Suprapubic skin (tissue), 4 donors: ENCODE measurements around the gene PIGB. TPM values are rescaled to one million over a fixed set of nuclear protein-coding genes. Genes with fewer than 3 reads are reported as not detected.
A peak's percentile ranks its signal among the peaks of the same experiment; 100 is the strongest.
"Not testable (repeated sequence)": the region's sequence is repeated elsewhere in the genome, so short reads cannot be mapped to it uniquely, and the experiment has no call there.

Experiments
- DNase-seq, 2 donors: peaks; one replicate each; pipeline ENCODE4 v3.0.0-alpha.2; 2019; ENCODE audit warnings: low spot score in 2 of 2
- H3K27ac ChIP-seq: fragments of 200-600 bp; sonication (generic); one replicate; pipeline ENCODE4 v1.5.1; 2019
- H3K27me3 ChIP-seq: fragments of 200-600 bp; sonication (generic); one replicate; pipeline ENCODE4 v1.5.1; 2019
- H3K36me3 ChIP-seq: fragments of 200-600 bp; sonication (generic); one replicate; pipeline ENCODE4 v1.5.1; 2019
- H3K4me1 ChIP-seq: fragments of 200-600 bp; sonication (generic); one replicate; pipeline ENCODE4 v1.5.1; 2019
- H3K4me3 ChIP-seq: fragments of 200-600 bp; sonication (generic); one replicate; pipeline ENCODE4 v1.5.1; 2019; ENCODE audit warnings: mild to moderate bottlenecking
- H3K9me3 ChIP-seq: fragments of 200-600 bp; sonication (generic); one replicate; pipeline ENCODE4 v1.5.1; 2019
- CTCF ChIP-seq, 2 donors: fragments of 200-600 bp in 1 of 2; fragments of 450-650 bp in 1 of 2; sonication (generic) in 1 of 2; IDR thresholded peaks; one replicate each; pipeline ENCODE4 v1.5.1; 2016 to 2019; ENCODE audit warnings: antibody characterized with exemption in 2 of 2, mild to moderate bottlenecking in 1 of 2, moderate library complexity in 1 of 2
- EP300 ChIP-seq: sonication (generic); formaldehyde crosslinking; IDR thresholded peaks from one replicate; pipeline ENCODE4 v1.6.1; 2017; ENCODE audit warnings: antibody characterized with exemption
- POLR2A ChIP-seq, 2 donors: fragments of 450-650 bp; IDR thresholded peaks; one replicate each; pipeline ENCODE4 v1.6.1; 2017; ENCODE audit warnings: antibody characterized with exemption in 2 of 2, mild to moderate bottlenecking in 2 of 2, moderate library complexity in 2 of 2
- POLR2AphosphoS5 ChIP-seq, 3 donors: sonication (generic); formaldehyde crosslinking; IDR thresholded peaks; one replicate each; pipeline ENCODE4 v1.6.1; 2017; ENCODE audit warnings: antibody characterized with exemption in 3 of 3
- whole genome bisulfite sequencing: methylation state at CpG from one replicate; pipeline ENCODE4 v1.1.5; 2018; 5-methylcytosine and 5-hydroxymethylcytosine counted together
- total RNA-seq, 4 donors: library from RNA; depleted of rRNA; stranded (reverse); fragments of >200 nt; gene quantifications; one replicate each; pipeline ENCODE4 v1.1.0, GENCODE V29; 2016

The PIGB gene
- total RNA-seq, 4 donors from 2014 or later = 6.7 to 13.2 (median 9.9) TPM

DNA sequence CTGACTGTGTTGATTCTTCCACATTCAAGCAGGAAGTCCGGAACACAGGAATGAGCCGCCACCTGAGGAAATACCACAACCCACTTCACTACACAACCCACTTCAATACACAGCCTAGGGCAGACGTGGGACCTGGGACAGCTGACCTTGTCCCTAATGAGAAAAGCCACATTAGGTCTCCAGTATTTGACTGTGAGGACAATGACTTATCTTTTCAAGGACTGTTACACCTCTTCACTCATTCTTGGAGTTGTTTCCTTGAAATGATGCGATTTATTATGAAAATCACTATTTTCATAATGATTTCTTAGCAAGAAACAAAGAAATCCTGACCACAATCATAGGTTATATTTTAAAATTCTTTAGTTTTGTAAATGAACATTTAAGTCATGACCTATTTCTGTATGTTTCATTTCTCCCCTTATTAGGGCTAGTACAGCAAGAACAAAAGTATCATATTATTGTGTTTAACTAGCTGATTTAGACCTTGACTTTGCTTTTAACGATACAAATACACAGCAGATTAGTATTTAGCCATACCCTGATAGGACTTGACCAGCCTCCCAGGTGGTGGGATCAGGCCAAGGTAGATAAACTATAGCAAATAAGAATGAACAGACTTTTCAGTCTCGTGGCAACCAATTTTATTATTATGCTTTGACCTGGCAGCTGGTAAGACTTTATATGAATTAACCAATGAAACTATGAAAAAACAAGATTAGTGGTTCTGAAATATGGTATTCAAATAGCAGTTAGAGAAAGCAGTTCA is 35.5 kb upstream of the PIGB start:
- Histone ChIP-seq H3K4me1 (peaks cover 15% of the 10 kb centered on the region), H3K36me3 (no peaks in the 10 kb centered on the region), H3K27me3 (no peaks in the 10 kb centered on the region), H3K9me3 (no peaks in the 10 kb centered on the region), H3K27ac (no peak overlapping the region), H3K4me3 (no peak overlapping the region)
- no peak for TF ChIP-seq CTCF (IDR thresholded peaks at IDR 0.05)
- TF ChIP-seq EP300 = no peak
- no peak for TF ChIP-seq POLR2AphosphoS5 (IDR thresholded peaks at IDR 0.05)
- TF ChIP-seq POLR2A (IDR thresholded peaks at IDR 0.05) = no peak
- no peak for DNase-seq
- 85% methylated on average over 6 of the region's 6 CpGs for WGBS

GRCh38 chr15:55284426-55284825 is 34.6 kb upstream of the PIGB start:
- H3K4me3 ChIP-seq = no peak overlapping the region
- H3K36me3 ChIP-seq = no peaks in the 10 kb centered on the region
- no peaks in the 10 kb centered on the region for H3K27me3 ChIP-seq
- H3K27ac ChIP-seq = no peak overlapping the region
- H3K9me3 ChIP-seq = no peaks in the 10 kb centered on the region
- no peak for DNase-seq
- WGBS = 81% methylated on average over 1 of the region's 1 CpG
- peaks cover 22% of the 10 kb centered on the region for H3K4me1 ChIP-seq
- no peak for TF ChIP-seq EP300
- TF ChIP-seq POLR2AphosphoS5 (IDR thresholded peaks at IDR 0.05) = no peak
- TF ChIP-seq CTCF (IDR thresholded peaks at IDR 0.05) = no peak
- TF ChIP-seq POLR2A (IDR thresholded peaks at IDR 0.05) = no peak

GRCh38 chr15:55286442-55287189 is 32.4 kb upstream of the PIGB start:
- WGBS = 98% methylated on average over 10 of the region's 10 CpGs
- H3K27ac ChIP-seq = not testable (repeated sequence)

DNA sequence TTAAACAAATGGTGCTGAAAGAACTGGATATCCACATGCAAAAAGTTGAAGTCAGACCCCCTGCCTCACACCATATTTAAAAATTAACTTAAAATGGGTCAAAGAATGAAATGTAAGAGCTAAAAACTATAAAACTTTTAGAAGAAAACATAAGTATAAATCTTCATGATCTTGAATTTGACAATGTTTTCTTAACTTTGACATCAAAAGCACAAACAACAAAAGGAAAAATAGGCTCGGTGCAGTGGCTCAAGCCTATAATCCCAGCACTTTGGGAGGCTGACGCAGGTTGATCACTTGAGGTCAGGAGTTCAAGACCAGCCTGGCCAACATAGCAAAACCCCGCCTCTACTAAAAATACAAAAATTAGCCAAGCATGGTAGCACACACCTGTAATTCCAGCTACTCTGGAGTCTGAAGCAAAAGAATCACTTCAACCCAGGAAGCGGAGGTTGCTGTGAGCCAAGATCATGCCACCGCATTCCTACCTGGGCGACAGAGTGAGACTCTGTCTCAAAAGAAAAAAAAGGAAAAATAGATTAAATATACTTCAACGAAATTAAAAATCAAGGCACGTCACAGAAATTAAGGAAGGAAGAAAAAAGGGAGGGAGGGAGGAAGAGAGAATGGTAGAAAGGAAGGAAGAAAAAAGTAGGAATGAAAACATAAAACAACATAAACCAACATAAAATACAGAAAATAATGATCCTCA is 30.9 kb upstream of the PIGB start:
- H3K4me1 ChIP-seq = peaks cover 18% of the 10 kb centered on the region
- WGBS = 86% methylated on average over 8 of the region's 8 CpGs
- no peak for DNase-seq
- no peaks in the 10 kb centered on the region for H3K36me3 ChIP-seq
- peak overlapping the region; percentile 77 for H3K4me3 ChIP-seq
- TF ChIP-seq CTCF (IDR thresholded peaks at IDR 0.05) (no peak), POLR2A (IDR thresholded peaks at IDR 0.05) (no peak), POLR2AphosphoS5 (IDR thresholded peaks at IDR 0.05) (no peak), EP300 (no peak)
- H3K27me3 ChIP-seq = no peaks in the 10 kb centered on the region
- H3K27ac ChIP-seq = no peak overlapping the region
- H3K9me3 ChIP-seq = no peaks in the 10 kb centered on the region

More at GRCh38 chr15:55286442-55287189, 32.4 kb upstream of the PIGB start:
- DNase-seq, H3K27me3 ChIP-seq, H3K9me3 ChIP-seq, H3K36me3 ChIP-seq, H3K4me3 ChIP-seq: not testable (repeated sequence)
- H3K4me1 ChIP-seq = peaks cover 25% of the 10 kb centered on the region

GRCh38 chr15:55289011-55289745 is 29.8 kb upstream of the PIGB start:
- 5% methylated on average over 22 of the region's 37 CpGs for WGBS
- peak overlapping the region; percentile 82 for H3K27ac ChIP-seq
- peak in 1 of 2 donors; percentile 67 for DNase-seq

More at GRCh38 chr15:55289011-55289745, 29.8 kb upstream of the PIGB start:
- Histone ChIP-seq H3K4me1 (peaks cover 18% of the 10 kb centered on the region), H3K4me3 (peak overlapping the region; percentile 77), H3K9me3 (no peaks in the 10 kb centered on the region), H3K27me3 (no peaks in the 10 kb centered on the region), H3K36me3 (no peaks in the 10 kb centered on the region)
- TF ChIP-seq EP300 (no peak), CTCF (IDR thresholded peaks at IDR 0.05) (no peak), POLR2A (IDR thresholded peaks at IDR 0.05) (no peak), POLR2AphosphoS5 (IDR thresholded peaks at IDR 0.05) (no peak)
